Measurements from ENCODE around the gene LIPC.
A peak's percentile ranks its signal among the peaks of the same experiment; 100 is the strongest.

The LIPC gene

DNA sequence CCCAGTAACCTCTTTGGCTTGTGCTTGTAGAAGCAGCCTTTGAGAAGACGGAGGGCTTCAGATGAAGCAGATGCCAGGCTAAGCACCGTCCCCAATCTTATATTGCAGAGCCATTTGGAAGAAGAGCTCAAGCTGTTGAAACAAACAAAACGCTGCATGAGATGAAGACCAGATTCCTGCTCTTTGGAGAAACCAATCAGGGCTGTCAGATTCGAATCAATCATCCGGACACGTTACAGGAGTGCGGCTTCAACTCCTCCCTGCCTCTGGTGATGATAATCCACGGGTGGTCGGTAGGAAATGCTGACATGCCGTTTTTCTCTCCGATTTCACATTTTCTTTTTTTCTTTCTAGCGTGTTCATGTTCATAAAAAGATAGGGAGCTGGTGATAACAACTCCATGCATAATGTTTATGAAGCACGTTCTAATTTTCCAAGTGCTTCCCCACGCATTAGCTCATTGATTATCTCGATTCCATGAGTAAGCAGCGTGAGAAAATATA, 106.5 kb downstream of the LIPC start:
- no peak for DNase-seq (ENCODE audit: low spot score)

DNA sequence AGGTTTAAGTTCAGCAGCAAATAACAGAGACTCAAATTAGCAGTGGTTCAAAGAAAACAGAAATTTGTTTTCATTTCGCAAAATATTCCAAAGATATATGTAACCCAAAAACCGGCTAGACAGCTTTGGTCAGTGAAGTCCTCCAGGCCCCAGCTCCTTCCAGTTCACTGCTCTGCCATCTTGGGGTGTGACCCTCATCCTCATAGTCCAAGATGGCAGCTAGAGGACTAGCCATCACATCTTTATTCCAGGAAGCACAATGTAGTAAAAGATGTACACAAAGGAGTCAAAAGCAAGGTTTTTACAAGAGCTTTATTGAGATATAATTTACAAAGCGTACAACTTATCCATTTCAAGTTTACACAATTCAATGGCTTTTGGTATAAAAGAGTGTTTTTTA, 107.1 kb downstream of the LIPC start:
- no peak for DNase-seq (ENCODE audit: low spot score)

DNA sequence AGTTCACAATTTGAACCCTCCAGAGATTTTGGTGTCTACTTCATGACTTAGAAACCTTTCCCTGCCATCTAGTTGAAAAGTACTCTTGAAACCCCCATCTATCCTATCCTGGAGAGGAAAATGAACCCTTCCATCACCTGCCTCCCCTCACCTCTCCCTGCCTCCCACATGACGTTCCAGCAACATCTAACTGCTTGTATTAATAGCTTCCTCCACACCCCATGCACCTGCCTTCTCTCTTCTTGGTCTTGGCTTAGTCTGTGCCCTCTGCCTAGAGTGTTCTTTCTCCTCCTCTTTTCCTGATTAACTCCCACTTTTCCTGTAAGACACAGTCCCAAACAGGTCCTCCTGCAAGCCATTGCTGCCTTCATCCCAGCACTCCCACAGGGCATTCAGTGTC, 107.8 kb downstream of the LIPC start:
- no peak for DNase-seq (ENCODE audit: low spot score)

DNA sequence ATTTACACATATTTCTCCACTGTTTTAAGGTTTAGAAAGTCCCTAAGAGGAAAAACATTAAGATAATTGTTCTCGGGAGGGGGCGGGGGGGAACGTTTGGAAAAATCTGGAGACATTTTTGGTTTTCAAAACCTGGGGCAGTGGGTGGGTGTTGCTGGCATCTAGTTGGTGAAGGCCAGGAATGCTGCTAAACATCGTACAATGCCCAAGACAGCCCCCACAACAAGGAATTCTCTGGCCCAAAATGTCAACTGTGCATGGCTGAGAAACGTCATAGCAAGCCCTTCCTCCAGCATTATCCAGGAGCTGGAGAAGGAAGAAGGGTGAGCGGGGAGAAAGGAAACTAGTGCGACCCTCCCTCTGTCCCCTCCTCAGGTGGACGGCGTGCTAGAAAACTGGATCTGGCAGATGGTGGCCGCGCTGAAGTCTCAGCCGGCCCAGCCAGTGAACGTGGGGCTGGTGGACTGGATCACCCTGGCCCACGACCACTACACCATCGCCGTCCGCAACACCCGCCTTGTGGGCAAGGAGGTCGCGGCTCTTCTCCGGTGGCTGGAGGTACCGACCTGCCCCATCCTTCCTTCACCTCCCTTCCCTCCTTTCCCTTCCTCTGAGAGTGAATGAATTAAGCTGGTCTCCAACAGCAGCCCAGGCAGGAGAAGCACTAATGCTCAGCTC, 109.8 kb downstream of the LIPC start:
- no peak for DNase-seq (ENCODE audit: low spot score)

DNA sequence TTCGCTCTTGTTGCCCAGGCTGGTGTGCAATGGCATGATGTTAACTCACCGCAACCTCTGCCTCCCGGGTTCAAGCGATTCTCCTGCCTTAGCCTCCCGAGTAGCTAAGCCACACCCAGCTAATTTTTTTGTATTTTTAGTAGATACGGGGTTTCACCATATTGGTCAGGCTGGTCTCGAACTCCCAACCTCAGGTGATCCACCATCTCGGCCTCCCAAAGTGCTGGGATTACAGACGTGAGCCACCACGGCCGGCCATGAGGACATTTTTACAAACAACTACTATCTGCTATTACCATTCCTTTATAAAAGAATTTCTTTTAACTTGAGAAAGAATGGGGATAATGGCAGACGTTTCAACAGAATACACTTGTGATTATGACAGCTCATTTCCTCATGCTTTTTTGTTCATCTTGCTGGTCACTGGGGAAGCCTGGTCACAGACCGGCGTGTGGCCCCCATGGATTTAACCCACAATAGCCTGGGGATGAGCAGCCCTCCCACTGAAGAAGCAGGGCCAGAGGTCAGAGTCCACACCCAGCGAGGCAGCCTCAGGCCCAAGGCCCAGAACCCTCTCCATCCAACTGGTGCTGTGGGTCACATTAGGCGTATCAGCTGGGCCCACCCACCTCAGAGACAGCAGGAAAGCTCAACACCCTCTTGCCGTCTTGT, 112.0 kb downstream of the LIPC start:
- no peak for DNase-seq (ENCODE audit: low spot score)

DNA sequence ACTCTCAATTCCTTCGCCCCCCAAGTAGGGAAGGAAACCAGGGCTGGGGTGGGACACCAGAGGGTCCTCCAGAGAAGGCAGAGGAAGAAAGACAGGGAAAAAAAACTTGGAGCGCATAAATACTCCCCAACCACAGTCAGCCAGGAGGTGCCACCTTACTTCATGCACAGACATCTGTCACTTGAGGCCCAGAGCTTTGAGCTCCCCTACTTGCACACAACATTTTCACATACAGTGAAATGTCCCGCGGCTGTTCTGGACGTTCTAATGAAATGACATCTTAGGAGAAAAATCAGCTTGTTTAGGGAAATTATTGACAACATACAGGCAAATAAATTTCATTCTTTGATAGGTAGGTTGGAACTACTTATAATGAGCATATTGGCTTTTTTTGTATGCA, 113.0 kb downstream of the LIPC start:
- no peak for DNase-seq (ENCODE audit: low spot score)

DNA sequence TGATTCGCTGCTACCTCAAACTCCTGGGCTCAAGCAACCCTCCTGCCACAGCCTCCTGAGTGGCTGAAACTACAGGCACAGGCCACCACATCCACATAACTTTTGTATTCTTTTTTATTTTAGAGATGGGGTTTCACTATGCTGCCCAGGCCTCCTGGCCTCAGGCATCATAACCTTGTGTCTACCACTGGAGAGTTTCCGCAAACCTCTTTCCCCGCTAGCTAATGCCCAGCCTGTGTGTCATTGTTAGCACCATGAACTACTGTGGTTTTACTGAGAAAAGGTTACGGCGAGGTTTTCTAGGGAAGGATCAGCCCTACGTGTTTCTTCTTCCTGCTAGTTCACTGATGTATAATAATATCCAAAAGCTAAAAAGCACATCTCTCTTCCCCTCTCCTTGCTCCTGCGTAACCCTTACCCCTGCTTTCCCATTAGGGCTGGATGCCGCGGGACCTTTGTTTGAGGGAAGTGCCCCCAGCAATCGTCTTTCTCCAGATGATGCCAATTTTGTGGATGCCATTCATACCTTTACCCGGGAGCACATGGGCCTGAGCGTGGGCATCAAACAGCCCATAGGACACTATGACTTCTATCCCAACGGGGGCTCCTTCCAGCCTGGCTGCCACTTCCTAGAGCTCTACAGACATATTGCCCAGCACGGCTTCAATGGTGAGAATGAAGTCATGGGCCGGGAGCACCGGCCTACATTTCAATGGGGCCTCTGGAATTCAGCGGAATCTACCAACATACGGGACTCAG, 113.7 kb downstream of the LIPC start:
- no peak for DNase-seq (ENCODE audit: low spot score)

DNA sequence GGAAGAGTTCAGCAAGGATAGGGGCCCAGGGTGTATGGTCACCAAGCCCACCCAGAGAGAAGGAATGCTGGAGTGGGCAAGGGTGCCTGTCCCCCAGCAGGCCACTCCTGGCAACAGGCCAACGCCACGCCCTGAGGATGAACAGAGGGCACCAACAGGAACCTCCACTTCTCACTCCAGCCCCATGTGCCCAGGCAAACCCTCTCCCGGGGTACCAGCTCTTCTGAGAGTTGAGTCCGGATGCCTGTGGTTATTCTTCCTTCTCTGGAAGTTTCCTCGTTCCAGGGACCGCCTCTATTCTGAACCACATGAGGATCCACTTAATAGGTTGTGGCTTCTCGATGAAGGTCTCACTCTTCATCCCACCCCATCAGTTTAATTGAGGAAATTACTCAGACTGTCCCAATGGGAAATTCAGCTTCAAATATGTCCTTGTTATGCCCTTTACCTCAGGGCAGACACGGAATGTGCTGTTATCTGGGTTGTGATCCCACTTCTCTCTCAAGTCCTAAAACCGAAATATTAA, 114.3 kb downstream of the LIPC start:
- no peak for DNase-seq (ENCODE audit: low spot score)

DNA sequence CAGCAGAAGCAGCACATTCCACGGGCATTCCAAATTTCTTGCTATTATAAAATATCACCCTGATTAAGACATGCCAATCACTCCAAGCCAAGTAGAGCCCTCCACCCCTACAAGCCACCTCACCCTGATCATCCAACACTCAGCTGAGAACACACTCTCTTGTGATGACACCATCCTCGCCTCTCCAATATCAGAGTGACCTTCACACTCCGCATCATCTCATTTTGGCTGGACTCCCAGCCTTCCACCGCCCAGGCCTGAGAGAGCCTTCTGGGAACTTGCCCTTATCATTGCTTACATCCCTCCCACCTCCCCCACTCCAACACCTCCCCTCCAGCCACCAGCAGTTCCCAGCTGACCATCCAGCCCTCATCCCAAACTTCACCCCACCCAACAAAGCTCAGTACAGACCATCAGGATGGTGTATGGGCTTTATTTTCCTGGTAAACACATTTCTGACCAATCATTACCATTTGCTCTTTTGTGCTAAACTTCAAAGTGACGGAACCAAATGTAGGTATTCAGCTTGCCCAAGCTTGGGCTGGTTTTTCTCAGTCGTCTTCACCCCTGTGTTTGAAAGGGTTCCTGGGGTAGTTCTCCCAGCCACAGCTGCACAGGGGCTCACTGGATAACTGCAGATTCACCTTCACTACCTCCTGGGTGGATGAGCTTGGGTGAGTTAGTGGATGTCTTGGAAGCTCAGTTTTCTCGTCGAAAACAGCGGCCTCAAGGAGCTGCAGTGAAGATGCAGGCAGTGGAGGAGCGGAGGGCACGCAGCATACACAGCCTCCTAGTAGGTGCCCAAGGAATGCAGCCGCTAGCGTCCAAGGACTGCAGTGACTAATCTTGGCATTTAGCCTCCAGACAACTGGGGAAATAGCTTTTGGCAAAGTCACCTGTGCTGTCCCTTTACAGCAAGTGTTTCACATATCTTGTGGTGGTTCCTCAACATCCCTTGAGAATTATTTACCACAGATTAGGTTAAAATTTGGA, 115.1 kb downstream of the LIPC start:
- peak; percentile 82 for DNase-seq (ENCODE audit: low spot score)

DNA sequence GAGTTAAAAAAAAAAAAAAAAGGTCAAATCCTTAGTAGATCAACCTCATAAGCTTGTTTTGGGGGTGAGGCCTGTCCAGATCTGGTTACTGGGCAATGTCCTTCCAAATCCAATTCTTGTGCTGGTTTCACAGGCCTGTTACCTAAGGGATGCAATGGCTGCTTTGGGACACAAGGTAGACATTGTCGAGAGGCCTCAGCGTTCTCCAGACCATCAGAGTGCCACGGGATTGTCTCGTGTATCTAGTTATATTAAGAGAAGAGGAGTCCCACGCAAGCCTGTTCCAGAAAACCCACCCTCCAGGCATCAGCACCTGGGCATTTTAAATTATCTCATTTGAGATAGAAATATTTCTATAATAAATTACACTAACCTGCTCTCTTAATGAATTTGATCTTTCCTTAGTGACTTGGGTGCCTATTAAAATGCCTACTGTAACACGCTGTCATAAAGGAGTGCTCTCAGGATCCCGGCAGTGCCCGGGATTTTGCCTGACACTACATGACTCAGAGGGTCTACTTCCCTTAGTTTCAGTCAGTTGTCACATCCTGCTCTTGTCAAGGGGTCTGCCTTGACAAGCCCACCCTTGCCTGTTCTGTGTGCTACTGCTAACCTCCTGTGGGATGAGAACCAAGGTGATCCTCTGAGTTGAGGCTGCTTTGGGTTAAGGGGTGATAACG, 116.0 kb downstream of the LIPC start:
- DNase-seq (ENCODE audit: low spot score), result no peak

DNA sequence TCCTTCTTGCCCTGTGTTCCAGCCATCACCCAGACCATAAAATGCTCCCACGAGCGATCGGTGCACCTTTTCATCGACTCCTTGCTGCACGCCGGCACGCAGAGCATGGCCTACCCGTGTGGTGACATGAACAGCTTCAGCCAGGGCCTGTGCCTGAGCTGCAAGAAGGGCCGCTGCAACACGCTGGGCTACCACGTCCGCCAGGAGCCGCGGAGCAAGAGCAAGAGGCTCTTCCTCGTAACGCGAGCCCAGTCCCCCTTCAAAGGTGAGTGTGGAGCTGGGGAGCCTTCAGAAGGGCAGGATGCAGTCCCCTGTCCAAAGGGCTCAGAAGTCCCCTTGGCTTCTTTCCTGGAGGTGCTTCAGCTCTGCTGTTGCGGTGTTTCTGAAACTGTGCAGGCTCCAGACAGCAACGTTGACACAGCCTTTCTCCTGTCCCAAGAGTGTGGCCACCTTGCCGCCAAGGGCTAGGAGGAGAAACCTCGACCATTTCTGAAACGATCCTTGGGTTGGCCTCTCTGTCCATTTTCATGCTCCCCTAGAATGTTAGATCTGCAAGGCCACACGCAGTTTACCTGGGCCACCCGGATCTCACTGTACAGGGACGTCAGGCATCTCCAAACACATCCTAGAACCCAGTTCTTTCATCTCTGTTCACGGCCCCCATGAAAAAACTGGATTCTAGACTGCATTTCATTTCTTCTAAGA, 116.7 kb downstream of the LIPC start:
- no peak for DNase-seq (ENCODE audit: low spot score)

DNA sequence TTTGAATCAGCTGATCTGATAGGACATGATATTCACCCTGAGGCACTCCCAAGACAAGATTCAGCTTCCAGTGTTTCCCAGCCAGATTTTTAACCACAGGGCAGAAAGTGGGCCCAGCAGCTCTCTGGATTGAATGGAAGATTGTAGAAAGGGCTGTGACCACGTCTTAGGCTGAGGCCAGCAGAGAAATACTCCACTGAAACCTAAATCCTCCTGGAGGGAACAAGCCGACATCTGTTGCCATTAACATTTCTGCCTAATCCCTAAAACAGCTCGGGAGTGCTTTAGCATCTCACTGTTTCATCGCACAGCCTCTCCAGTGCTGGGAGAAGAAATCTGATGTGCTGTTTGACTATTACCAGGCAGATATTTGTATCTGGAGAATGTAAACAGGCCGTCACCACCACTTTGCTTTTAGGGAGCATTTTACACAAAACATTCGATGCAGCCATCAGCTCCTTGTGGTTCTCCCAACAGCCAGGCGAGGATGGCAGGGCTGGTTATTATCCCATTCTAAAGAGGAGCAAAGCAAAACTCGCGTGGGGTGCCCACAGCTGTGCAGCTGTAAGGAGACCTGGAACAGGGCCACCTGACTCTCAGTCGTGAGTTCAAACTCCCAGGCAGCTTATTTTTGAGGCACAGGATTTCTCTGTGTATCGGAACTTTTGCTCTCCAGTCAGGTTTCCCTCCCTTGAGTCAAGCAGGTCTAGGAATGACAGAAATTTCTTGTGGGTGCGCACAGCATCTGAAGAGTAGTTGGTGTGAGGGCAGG, 117.4 kb downstream of the LIPC start:
- DNase-seq (ENCODE audit: low spot score), result no peak

DNA sequence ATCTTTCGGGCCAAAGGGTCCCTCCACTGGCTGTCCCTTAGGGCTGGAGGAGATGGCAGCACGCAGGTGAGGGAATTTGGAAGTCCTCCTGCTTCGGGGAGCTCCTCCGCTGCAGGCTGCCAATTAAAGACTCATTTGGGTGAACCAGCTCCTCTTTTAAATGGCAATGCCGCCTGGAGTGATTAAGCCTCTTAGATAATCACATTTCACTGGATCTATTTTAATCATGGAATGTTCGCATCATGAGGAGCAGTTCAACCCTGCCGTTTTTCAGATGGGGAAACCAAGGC, 117.9 kb downstream of the LIPC start:
- DNase-seq (ENCODE audit: low spot score), result no peak

DNA sequence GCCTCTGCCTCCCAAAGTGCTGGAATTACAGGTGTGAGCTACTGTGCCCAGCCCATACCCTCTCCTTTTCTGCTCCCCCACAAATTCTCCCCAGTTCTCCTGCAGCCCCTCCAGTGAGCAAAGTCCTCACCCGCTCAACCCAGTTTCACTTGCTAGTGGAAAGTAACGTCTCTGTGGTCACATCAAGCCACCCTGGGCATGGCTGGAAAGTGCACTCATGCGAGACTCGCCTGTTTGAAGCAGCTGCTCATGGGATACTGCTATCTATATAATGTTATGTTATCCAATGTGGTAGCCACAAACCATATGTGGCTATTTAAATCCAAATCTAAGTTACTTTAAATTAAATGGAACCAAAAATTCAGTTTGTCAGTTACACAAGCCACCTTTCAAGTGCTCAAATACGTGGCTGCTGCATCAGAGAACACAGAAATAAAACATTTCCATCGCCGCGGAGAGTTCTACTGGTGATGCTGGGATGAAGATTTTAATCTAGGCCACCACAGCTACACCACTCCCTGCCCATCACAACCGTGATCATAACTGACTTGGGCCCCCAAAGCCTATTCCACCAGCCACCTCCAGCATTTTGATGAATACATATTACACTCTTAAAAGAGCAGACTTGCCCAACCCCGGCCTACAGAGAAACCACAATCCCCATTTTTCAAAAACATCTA, 119.4 kb downstream of the LIPC start:
- DNase-seq (ENCODE audit: low spot score), result no peak

DNA sequence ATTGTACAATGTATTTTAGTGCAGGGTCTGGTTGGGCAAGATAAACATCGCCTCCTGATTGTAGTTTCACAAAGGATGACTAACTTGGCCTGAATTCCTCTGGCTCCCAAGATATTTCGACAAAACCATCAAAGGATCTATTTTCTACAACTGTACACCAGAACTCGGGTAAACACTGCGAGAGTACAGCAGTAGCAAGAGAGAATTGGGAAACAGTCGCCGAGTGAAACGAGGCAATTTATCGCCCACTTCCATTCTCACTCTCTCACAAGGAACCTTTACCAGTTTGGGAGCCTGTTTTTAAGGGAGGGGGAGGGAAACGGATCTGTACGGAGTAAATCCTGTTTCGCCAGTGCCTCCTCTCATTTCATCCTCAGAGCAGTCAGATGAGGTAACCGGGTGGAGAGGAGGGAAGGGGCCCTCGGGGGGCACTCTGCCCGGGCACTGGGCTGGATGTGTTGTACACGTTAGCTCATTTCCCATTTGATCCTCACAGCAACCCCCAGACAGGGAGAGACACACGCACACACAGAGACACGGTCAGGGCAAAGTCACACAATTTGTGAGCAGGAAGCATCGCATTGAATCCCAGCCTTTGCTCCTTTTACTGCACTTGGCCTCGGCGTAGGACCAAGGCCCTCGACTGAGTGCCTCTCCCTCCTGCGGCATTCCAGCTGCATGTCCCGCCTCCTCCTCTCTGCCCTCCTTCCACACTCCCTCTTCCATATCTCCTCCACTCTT, 120.1 kb downstream of the LIPC start:
- peak; percentile 83 for DNase-seq (ENCODE audit: low spot score)

DNA sequence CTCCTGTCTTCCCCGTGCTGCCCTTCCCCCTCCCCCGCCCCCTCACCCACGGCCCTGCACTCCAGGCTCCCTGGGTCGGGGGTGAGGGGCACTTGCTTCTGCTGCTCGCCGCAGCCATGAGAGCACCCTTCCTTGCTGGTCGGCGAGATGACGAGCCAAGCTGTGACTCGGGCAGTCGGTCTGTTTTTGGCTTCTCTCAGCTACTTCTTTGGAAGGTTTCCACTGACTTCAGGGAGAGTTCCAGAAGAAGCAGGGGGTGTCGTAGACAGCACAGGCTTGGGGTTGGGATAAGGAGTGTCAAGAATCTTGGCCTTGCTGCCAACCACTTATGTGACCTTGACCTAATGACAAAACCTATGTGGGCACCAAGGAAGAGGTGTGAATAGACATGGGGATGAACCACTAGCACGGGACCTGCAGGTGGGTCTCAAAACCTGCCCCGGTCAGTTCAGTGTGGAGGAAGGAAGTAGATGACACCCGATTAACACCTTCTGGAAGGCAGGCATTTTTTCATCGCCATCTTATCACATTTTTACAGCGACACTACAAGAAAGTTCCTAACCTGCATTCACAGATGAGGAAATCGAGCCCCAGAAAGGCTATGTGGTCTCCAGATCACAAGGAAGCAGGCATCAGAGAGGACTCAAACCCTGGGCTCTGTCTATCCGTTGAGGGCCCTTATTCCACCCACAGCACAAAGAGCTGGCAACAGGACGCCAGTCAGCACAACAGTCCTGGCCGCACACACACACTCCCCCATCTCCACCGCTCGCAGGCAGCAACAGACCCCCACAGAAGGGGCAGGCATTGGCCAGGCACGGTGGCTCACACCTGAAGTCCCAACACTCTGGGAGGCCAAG, 120.9 kb downstream of the LIPC start:
- no peak for DNase-seq (ENCODE audit: low spot score)

DNA sequence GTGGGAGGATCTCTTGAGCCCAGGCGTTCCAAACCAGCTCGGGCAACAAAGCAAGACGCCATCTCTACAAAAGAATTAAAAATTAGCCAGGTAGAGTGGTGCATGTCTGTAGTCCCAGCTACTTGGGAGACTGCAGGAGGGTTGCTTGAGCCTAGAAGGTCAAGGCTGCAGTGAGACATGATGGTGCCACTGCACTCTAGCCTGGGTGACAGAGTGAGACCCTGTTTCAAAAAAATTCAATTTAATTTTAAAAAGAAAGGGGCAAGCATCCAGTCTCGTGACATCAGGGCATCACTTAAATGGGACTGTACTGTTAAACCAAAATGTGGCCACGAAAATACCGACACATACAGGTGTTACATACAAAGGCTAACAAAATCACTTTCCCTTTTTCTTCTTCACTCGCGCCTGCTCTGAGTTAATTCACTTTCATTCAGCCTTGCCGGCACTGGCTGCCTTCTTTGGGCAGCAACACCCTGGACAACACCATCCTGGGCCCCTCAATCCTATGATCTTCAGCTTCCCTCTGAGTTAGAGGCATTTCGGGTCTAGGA, 121.7 kb downstream of the LIPC start:
- no peak for DNase-seq (ENCODE audit: low spot score)

Measured in AG08395 (cell line).